CD4-positive, alpha-beta T cell treated with Interleukin-17A for 1 hour (primary cell): Measurements from ENCODE around the gene NRG2.

ENCODE experiments used
- DNase-seq: peaks from one replicate; pipeline ENCODE4 v3.0.0-alpha.2; 2020

NRG2 gene

DNA sequence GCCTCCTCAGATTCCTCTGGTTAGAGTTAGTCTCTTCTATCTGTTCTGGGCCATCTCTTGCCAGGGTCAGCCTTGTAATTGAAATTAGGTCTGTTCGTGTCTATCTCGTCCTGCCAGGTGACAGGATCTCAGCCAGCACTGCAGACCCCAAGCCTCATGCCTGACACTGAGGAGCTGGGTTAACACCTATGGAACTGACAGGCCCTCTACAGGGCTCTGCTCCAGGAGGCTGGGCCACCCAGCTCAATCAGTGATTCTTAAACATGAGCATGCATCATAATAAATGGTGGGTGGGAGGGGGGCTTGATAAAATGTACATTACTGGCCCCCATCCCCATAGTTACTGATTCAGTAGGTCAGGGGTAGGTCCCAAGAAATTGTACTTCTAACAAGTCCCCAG is 144.1 kb downstream of the NRG2 start:
- no peak for DNase-seq

DNA sequence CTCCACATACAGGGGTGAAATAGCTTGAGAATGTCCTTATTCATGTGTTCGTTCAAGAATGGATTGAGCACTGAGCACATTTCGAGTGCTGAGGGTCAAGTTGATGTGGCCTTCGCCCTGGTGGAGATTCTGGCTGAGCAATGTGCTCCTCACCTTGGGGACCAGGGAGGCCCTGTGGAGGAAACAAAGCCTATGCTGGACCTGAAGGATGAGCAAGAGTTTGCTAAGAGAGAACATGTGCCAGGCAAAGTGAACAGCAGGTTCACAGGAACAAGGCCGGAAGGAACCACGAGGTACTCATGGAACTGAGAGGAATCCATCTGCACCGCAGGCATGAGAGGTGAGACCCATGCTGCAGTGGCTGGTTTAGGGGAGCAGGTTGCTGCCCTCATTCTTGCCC is 145.1 kb downstream of the NRG2 start:
- DNase-seq: no peak

DNA sequence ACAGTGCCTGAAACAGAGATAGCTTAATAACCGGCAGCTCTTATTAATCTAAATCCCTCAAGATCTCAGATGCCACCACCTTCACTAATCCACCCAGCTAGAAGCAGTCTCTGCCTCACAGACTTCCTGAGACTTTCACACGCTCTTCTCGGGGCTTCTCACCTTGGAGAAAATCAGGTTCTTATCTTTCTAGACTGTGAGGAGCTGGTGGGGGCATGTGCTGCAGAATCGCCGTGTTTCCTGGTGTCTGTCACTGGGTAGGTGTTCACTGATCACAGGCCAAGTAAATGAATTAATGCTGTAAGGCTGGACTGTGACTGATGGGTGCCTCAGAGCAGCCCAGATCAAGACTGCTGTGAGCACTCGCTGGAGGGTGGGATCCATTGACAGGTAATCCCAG is 145.8 kb downstream of the NRG2 start:
- DNase-seq: peak; percentile 10

- no peak for DNase-seq
These were observed 146.4 kb downstream of the NRG2 start for GRCh38 chr5:139896718-139897117.

DNA sequence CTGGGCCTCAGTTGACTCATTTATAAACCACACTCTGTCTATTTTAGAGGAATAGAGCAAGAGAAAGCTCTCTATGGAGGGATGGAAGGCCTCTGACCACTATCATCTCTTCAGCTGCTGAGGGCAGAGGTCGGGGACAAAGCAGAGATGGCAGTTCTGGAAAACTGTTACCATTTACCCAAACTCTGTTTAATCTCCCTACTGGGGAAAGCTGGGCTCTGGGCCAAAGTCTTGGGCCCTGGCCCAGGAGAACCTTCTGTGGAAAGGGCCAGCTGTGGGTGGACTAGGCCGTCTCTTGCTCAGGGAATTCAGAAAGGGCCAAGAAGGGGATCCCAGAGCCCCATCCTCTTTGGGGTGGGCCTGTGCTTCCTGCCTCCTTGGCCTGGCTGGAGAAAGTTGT is 147.5 kb downstream of the NRG2 start:
- DNase-seq: no peak

GRCh38 chr5:139895046-139895445 is 148.1 kb downstream of the NRG2 start:
- DNase-seq: no peak

DNA sequence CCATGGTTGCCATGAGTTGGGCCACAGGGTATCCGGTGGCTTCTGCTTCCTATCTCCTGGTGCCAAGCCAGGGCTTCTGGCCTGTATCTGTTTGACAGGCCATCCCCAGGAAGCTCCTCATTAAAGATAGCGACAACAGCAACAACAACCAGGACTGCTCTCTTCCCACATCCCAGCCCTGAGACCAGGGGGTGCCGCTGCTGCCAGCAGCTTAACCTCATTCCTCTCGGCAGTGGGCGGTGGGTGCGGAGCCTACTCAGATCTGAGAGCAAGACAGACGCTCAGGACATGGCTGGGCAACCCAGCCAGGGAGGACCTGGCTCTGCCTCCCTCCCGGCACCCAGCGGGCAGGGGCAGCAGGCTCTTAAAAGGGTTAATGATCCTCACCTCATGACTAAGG is 149.2 kb downstream of the NRG2 start:
- DNase-seq: no peak

GRCh38 chr5:139889410-139889809 is 153.7 kb downstream of the NRG2 start:
- no peak for DNase-seq

GRCh38 chr5:139888370-139888769 is 154.7 kb downstream of the NRG2 start:
- no peak for DNase-seq

DNA sequence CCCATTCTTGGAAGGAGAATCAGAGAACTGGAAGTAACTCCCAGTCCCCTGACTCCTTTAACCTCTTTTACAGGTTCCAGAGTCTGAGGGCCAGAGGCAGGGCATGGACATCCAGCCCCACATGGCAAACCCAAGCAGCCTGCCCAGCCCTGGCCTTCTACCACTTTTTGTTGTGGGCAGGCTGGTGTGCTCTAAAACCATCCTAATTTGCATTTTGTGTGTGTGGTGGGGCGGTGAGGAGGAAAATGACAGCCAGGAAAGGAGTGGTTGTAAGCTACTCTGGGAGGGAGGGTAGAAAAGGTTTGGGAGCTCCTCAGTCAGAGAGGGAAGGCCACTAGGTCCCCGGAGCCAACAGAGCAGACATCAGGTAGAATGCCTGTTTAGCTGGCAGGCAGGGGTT is 156.9 kb downstream of the NRG2 start:
- DNase-seq: no peak

- no peak for DNase-seq
These were observed 157.3 kb downstream of the NRG2 start for GRCh38 chr5:139885857-139886208.

GRCh38 chr5:139885172-139885856 is 157.8 kb downstream of the NRG2 start:
- no peak for DNase-seq

DNA sequence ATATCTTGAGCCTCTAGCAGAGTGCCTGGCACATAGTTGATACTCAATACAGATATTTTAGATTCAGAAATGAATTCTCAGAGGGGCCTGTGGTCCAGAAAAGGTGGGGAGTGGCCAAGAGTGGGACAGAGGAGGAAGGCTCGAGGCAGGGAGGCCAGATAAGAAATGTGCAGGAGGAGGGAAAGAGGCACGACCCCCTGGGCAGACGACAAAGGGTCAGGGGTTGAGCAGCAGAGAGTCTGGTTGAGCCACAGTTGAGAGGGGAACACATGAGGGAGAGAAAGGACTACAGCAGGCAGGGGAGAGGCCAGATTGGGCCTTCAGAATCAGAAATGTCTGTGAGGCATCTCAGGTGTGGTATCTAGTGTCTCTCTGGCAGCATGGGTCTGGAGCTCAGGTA is 158.4 kb downstream of the NRG2 start:
- DNase-seq: no peak

GRCh38 chr5:139884144-139884543 is 159.0 kb downstream of the NRG2 start:
- no peak for DNase-seq

DNA sequence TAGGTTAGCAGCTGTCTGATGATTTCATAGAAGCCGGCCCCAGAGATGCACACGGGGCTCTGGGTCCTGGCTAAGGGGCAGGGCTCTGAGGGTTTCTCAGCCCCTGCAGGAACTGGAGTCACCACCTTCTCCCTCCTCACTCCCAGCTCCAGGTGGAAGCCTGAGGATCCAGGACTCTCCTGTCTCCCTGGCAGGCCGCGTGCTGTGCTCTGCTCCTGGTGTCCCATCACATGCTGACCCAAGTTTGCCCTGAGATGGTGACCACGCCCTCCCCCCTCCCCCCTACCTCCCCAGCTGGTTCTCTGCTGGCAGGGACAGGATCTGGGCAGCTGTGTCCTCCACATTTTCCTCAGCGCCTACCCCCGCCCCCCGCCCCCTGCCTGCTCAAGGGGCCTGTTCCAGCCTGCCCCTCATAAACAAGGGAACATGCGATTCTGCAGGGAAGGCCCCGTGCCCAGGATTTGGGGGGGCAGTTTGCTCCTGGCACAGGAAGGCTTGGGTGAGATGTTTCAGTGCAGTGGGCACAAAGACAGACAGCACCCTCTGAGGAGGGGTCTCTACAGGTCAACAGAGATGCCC is 160.0 kb downstream of the NRG2 start:
- DNase-seq: no peak

GRCh38 chr5:139882316-139882715 is 160.8 kb downstream of the NRG2 start:
- DNase-seq: no peak

DNA sequence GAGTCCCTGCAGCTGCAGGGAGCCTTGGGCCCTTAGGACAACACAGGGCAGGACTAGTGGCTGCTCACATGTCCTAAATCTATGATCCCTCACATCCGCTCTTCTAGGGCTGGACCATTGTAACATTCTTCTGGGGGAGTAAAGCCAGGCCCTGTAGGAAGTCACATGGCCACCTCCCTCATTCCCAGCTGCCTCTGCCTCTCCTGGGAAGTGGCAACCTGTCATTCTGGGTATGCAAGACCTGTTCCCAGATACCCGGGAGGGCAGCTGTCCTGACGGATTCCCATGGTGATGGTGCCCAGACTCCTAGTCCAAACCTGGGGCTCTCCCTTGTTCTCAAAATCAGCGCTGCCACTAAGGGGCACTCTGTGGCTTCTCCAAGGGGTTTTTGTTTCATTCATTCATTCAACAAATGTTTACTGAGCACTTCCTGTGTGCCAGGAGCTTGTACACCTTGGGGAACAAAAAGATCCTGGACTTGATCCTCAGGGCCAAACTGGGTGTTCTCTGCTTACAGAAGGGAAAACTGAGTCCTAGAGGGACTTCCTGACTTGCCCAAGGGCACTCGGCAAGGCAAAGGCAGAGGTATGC is 161.9 kb downstream of the NRG2 start:
- DNase-seq: no peak

GRCh38 chr5:139880416-139881142 is 162.5 kb downstream of the NRG2 start:
- no peak for DNase-seq

DNA sequence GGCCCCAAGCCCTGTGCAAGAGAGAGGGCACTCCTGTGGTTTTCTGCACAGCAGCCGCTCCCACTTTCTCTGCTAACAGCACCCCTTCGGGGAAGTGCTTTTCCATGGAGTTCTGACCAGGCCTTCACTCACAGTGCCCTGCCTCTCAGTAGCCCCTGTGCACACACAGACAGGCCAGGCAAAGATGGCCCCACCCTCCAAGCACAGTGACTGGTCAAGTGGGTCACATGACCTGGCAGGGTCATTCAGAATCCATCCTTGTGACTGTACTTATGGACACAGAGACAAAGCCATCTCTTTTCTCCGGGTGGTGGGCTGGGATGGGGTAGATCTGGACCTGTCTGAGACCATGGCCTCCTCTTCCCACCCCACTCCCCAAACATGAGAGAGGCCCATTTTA is 165.0 kb downstream of the NRG2 start:
- no peak for DNase-seq

GRCh38 chr5:139877129-139877597 is 165.9 kb downstream of the NRG2 start:
- DNase-seq: no peak

DNA sequence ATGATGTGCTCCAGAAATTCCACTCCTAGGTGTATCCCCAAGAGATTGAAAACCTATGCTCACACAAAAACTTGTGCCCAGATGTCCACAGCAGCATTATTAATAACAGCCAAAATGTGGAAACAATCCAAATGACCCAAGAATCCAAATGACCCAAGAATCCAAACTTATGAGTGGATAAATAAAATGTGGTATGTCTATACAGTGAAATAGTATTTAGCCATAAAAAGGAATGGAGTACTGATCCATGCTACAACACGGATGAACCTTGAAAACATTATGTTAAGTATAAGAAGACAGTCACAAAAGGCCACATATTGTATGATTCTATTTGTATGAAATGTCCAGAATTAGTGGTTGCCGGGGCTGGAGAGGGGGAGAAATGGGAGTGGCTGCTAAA is 167.1 kb downstream of the NRG2 start:
- DNase-seq: no peak

DNA sequence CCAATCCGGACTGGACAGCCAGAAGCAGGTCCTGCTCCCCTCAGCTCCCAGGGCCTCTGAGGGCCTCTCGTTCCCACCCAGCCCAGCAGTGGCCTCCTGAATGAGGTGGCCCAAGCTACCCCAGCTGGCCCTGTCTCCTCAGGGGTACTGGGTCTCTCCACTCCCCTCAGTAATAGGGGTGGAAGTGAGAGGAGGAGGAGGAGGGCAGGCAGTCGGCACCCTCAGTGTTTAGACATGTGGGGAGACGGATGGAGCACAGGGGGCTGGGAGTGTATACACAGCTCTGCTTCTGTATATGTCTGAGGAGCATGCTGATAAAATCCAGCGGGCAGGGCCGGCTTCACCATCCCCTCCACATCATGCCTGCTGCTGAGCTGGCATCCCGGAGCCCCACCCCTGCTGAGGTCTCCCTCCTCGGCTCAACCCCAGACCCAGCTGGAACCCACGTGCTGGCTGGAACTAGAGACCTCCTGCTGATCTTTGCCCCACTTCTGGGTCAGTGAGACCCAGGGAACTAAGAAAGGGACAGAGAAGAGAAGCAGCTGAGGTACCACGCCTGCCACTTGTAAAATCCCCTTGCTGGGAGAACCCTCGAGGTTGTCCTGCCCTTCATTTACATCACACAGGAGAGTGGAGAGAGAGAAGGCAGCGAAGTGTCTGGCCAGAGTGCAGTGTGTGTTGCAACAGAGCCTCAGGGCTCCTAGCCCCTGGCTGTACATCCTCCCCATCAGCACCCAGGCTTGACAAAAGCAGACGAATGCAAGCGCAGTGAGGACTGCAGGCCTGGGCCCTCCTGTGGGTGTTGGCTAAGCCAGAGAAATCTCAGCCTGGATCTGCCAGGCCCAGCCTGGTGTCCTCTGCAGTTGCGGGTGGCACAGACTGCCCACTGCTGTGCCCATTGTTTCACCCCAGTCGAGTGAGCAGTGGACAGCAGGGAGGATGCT is 170.0 kb downstream of the NRG2 start:
- DNase-seq: no peak
